Measurements from ENCODE around the gene ZMAT2.
A peak's percentile ranks its signal among the peaks of the same experiment; 100 is the strongest.
"Not testable (repeated sequence)": the region's sequence is repeated elsewhere in the genome, so short reads cannot be mapped to it uniquely, and the experiment has no call there.

ZMAT2 gene, protein sequence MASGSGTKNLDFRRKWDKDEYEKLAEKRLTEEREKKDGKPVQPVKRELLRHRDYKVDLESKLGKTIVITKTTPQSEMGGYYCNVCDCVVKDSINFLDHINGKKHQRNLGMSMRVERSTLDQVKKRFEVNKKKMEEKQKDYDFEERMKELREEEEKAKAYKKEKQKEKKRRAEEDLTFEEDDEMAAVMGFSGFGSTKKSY

DNA sequence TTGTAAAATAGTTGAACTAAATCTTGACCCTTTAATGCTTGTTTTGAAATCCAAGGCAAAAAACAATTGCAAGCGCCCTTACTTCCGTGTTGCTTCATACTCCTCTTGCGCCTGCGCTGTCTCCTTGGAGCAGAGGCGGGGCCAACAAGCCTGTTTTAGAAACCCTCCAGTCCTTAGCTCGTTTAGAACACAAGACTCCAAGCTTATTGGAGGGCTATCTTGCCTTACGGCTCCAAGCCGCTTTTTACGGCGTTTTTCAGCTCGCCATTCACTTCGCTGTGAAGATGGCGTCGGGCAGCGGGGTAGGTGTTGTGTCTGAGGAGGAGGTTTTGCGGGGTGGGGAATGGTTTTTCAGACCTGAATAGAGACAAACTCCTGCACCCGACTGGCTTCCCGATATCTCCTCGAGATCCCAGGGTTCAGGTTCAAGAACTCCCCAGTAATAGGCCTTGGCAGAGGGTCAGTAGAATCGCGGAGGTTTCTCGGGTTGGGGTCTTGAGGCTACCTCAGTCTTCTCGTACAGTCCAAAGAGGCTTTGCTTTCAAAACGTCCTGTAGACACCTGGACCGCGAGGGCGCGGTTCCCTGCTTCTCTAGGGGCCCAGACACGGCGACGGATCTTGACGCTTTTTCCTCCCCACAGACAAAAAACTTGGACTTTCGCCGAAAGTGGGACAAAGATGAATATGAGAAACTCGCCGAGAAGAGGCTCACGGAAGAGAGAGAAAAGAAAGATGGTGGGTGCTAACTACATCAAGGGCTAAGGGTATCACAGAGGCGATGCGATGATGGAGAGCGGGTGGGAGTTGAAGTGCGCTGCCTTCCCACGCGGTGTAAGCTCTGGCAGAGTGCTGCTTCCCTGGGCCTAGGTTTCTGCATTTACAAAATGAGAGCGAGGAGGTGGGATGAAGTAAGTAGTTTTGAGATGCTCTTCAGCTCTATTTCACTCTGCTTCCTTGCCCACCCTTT, at the start of gene ZMAT2:
Gene ZMAT2 (plus strand): TSS at position 271 of the 968 bp plus-strand sequence. CDS start 14 bp downstream, at position 285.
- TF ChIP-seq POLR2A (IDR thresholded peaks at IDR 0.05; ENCODE audit: low read length) (peak; percentile 95), GATA1 (IDR thresholded peaks at IDR 0.05; ENCODE audit: low read depth, low read length) (no peak)
- DNase-seq = peak; percentile 97 to 99

DNA sequence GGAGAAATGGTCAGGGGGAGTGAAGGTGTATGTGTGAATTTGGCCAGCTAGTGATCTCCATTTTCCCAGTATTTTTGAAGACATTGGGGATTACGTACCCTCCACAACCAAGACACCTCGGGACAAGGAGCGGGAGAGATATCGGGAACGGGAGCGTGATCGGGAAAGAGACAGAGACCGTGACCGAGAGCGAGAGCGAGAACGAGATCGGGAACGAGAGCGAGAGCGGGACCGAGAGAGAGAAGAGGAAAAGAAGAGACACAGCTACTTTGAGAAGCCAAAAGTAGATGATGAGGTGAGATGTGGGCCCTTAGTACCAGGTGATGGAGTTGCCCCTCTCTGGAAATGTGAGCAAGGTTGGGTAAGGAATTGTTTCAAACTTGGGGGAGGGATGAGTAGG, 41.4 kb upstream of the ZMAT2 start:
- no peak for TF ChIP-seq GATA1 (IDR thresholded peaks at IDR 0.05; ENCODE audit: low read depth, low read length)
- TF ChIP-seq POLR2A (IDR thresholded peaks at IDR 0.05; ENCODE audit: low read length) = no peak
- no peak for DNase-seq

DNA sequence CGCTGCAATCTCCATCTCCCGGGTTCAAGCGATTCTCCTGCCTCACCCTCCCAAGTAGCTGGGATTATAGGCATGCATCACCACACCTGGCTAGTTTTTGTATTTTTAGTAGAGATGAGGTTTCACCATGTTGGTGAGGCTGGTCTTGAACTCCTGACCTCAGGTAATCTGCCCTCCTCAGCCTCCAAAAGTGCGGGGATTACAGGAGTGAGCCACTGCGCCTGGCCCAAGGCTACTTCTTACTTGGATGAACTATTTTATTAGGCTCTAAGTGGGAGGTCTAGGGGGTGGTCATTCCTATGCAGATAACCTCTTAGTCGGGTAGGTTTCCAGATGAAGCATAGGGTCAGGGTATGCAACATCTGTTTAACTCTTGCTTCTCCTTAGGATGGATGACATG, 39.9 kb upstream of the ZMAT2 start:
- DNase-seq = not testable (repeated sequence)

DNA sequence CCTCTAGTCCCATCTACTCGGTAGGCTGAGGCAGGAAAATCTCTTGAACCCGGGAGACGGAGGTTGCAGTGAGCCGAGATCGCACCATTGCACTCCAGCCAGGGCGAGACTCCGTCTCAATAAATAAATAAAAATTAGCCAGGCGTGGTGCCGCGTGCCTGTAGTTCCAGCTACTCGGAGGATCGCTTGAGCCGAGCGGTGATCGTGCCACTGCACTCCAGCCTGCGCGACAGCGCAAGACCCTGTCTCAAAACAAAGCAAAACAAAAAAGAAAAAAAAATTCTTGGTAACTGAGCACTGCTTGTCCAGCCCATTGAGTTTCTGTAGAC, 36.3 kb upstream of the ZMAT2 start:
- no peak for TF ChIP-seq GATA1 (IDR thresholded peaks at IDR 0.05; ENCODE audit: low read depth, low read length)
- TF ChIP-seq POLR2A (IDR thresholded peaks at IDR 0.05; ENCODE audit: low read length) = no peak
- DNase-seq = no peak

DNA sequence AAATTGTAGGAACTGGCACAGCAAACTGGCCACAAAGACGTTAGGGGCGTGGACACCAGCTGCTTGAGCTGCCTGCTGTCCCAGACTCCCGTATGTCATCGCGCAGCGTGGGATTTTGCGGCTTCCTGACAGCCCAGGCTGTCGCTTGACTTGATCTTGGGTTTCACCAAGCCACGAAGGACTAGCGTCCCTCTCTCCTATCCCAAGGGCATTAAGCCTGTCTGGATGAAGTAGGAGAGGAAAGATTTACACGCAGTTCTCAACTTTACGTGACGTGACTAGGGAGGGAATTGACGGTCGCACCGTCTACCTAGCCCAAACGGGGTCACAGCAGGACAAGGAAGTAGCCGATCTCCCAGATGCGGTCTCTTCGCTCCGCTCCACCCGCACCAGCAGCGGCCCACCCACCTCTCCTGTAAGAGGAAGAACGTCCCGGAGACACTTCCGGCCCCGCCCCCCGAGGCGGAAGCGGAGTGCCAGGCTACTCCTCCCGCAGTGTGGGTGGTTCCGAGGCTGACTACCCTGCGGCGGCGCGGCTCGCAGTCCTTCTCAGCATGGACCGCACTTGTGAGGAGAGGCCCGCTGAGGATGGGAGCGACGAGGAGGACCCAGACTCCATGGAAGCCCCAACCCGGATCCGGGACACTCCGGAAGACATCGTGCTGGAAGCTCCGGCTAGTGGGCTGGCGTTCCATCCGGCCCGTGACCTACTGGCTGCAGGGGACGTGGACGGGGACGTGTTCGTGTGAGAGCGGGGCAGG, 35.7 kb upstream of the ZMAT2 start, which contains the start of gene WDR55:
Gene WDR55 (plus strand): TSS at position 546 of the 761 bp plus-strand sequence. CDS start 9 bp downstream, at position 555.
- DNase-seq = peak; percentile 95
- TF ChIP-seq POLR2A (IDR thresholded peaks at IDR 0.05; ENCODE audit: low read length) = peak; percentile 94
- TF ChIP-seq GATA1 (IDR thresholded peaks at IDR 0.05; ENCODE audit: low read depth, low read length) = no peak

DNA sequence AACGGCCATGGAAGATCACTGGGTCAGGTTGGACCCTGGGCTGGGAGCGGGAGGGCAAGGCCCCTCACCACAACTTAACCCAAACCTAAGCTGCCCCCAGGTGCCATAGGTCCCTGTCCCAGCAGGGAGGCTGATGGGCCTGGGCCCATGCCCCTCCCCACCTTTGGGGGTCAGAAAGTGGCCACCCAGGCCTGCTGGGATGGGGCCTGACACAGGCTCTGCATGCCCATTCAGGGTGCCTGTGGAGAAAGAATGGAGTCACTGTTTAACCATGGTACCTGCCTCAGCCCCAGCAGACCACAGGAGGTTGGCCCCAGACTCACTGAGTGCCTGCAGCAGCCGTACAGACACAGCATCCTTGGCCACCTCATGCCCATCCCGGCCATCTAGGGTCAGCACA, 29.2 kb upstream of the ZMAT2 start:
- not testable (repeated sequence) for DNase-seq

DNA sequence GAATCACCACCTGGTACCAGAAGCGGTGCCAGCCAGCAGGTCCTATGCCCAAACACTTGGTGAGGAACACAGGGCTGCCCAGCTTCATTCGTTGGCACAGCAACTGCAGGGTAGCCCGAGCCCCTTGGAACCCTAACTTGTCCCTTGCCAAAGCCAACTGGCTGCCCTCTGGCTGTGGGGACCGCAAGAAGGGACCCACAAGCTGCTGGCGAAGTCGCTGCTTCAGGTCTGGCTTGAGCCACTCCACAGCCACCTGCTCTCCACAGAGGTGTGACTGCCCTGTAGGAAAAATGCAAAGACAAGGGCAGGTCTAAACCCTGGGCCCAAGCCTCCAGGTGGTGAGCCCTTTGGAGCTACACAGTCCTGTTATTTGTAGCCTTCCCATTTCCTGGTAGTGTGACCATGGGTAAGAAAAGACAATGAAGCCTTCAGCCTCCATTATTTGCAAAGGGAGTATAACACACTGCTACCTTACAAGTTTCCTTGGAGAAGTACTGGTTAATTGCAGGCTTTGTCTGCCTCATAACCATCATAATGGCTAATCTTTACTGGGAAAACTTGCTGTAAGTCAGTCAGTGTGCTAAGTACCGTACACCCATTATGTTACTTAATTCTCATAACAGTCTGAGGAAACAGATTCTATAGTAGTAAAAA, 28.6 kb upstream of the ZMAT2 start:
- no peak for DNase-seq
- TF ChIP-seq GATA1 (IDR thresholded peaks at IDR 0.05; ENCODE audit: low read depth, low read length) (no peak), POLR2A (IDR thresholded peaks at IDR 0.05; ENCODE audit: low read length) (no peak)

DNA sequence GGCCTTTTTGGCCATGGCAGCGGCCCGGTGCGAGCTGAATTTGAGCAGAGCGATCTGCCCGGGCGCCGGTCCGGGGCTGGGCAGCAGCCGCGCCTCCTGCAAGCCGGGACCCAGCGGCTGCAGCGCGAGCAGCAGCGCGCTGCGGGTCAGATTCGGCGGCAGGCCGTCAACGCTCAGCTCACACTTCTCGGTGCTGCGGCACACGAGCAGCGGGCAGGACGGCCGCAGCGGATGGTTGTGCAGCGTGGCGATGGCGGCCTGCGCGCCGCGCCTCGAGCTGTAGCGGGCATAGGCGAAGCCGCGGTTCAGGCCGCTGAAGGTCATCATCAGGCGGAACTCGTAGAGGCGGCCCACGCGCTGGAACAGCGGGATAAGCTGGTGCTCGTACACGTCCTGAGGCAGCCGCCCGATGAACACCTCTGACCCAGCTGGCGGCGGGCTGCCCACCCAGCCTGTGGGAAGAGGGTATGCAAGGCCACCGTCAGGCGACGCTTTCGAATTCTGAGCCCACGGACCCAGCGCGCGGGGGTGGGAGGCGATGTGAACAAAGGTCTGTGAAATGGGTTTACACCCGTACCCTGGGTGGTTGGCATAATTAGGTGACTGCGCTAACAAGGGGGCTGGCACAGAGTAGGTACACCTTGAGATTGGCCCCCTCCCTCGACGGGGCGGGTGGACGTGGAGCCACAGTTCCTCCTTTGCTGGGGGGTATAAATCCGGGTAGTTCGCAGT, 27.6 kb upstream of the ZMAT2 start:
- no peak for DNase-seq
- TF ChIP-seq POLR2A (IDR thresholded peaks at IDR 0.05; ENCODE audit: low read length) = no peak
- no peak for TF ChIP-seq GATA1 (IDR thresholded peaks at IDR 0.05; ENCODE audit: low read depth, low read length)

DNA sequence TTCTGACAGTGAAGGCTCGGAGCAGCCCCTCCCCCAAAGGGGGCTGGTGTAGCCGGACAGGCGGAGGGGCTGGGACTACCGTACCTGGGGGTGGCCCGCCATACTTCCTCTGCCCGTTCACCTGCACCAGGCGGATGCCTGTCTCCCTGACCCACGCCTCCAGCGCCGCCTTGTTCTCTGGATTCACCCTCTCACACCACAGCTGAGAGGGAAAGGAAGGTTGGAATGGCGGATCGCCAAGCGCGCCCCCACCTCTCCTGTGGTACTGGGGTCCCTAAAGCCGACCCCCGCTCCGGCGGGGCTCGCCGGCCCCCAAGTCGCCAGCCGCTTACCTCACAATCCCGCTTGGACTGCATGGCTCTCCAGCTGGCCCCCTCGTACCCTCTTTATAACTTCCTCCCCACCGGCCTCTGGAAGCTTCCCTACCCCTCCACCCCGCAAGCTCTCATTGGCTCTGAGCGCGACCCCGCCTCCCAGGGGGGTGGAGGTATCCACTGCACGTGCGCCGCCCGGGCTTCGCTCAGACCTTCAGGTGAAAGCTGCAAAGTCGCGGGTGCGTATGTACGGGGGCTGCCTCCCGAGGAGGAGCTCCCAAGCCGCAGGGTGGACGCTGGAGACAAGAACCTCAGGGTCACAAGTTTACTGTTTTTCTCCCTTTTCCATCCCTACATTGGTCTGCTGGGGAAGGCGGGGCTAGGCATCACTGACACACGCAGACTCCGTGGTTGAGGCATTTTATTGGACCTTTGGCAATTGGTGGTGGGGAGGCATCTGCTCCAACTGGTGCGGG, 26.9 kb upstream of the ZMAT2 start, which contains the start of gene DND1:
Gene DND1 (minus strand): TSS at position 390 of the 790 bp plus-strand sequence. CDS start 34 bp downstream, at position 356.
- DNase-seq = no peak
- TF ChIP-seq GATA1 (IDR thresholded peaks at IDR 0.05; ENCODE audit: low read depth, low read length) = no peak
- no peak for TF ChIP-seq POLR2A (IDR thresholded peaks at IDR 0.05; ENCODE audit: low read length)

DNA sequence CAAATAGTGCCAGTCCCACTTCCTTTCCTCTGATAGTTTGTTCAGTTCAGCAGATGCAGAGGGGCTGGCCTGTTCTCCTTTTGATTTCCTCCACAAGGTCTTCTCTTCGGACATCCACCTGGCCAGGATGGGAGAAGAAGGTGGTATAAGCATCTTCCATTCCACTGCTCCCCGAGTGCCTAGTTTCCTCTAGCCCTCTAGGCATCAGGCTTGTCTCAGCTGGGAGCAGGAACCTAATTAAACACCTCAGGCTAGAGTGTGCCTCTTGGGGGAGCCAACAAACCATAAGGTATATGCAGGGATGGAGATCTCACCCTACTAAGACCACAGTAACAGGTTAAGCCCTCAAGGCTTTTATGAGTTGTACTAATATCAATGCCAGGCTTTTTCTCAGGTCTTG, 26.0 kb upstream of the ZMAT2 start:
- TF ChIP-seq GATA1 (IDR thresholded peaks at IDR 0.05; ENCODE audit: low read depth, low read length) = no peak
- no peak for TF ChIP-seq POLR2A (IDR thresholded peaks at IDR 0.05; ENCODE audit: low read length)
- no peak for DNase-seq

DNA sequence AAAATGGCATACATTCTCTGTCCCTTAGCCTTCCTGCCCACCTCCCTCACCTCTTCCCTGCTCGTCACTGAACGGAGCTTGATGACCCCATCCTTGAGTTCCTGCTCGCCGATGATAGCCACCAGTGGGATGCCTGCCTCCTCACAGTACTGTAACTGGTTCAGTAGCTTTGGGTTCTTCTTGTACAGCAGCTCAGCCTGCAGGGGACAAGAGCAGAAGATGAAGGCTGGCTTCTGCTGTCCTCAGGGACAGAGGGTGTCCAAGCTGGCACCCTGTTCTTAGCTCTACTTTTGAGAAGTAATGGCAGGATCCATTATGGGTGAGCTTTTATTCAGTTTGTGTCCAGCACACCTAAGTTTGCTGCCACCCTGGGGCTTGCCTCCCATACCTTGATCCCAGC, 25.6 kb upstream of the ZMAT2 start:
- DNase-seq = no peak
- TF ChIP-seq GATA1 (IDR thresholded peaks at IDR 0.05; ENCODE audit: low read depth, low read length) (no peak), POLR2A (IDR thresholded peaks at IDR 0.05; ENCODE audit: low read length) (no peak)

DNA sequence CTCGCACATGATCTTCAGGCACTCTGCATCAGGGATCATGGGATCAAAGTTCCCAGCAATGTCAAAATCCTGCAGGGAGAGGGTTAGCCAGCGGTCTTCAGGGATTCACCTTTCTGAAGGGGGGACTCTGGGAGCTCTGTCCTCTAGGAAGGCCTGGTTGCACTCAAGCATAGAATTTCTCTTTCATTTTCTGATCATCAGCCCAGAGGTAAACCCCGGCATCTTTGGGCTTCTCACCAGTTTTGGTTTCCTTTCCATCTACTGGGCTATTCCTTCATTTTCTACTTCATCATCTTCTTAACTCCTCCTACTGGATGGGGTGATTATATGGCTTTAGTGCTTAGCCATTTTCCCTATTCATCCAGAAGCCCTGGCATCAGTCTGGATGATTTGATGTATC, 22.3 kb upstream of the ZMAT2 start:
- DNase-seq = no peak
- no peak for TF ChIP-seq POLR2A (IDR thresholded peaks at IDR 0.05; ENCODE audit: low read length)
- TF ChIP-seq GATA1 (IDR thresholded peaks at IDR 0.05; ENCODE audit: low read depth, low read length) = no peak

All from erythroblast (primary cell).